SK-N-SH (cell line): ENCODE data around the gene KRTAP1-1. TPM values are rescaled to one million over a fixed set of nuclear protein-coding genes. Genes with fewer than 3 reads are reported as not detected.

Experiments
- CTCF ChIA-PET: fragments of 300-600, 350-600 bp; formaldehyde crosslinking; extraction: SDS; loops from one replicate; lab custom pipeline; 2021; lab: Yijun Ruan, JAX
- POLR2A ChIA-PET: fragments of 350-600 bp; sonication (Branson Sonifier 250); formaldehyde crosslinking; extraction: SDS; loops from one replicate; lab custom pipeline; 2020; ENCODE audit warnings: antibody characterized with exemption, inconsistent platforms; lab: Yijun Ruan, JAX
- DNase-seq: peaks from one replicate; pipeline ENCODE4 v3.0.0; 2012
- H2AFZ ChIP-seq: fragments of 200-600 bp; sonication (generic); 2 replicates; pipeline ENCODE4 v1.8.1; 2016; ENCODE audit warnings: antibody characterized with exemption, mild to moderate bottlenecking, low read depth
- H3F3A ChIP-seq: fragments of 200-600 bp; sonication (generic); replicated peaks from 2 replicates; pipeline ENCODE3; 2016; ENCODE audit warnings: antibody characterized with exemption, mild to moderate bottlenecking; ENCODE audit not compliant: insufficient read depth
- H3K27ac ChIP-seq, 2 experiments: fragments of 200-500 bp in 1 of 2; fragments of 200-600 bp in 1 of 2; sonication (Bioruptor generic) in 1 of 2; sonication (generic), shearing (Covaris generic) in 1 of 2; 2 replicates each; pipeline versions ENCODE4 v1.5.1 to v1.6.1; 2014 to 2016; ENCODE audit warnings: low read depth in 2 of 2, inconsistent platforms in 1 of 2, low read length in 1 of 2, mild to moderate bottlenecking in 1 of 2, mixed read lengths in 1 of 2
- H3K27me3 ChIP-seq: fragments of 200-600 bp; sonication (generic), shearing (Covaris generic); 2 replicates; pipeline ENCODE4 v1.6.1; 2016; ENCODE audit warnings: mixed run types; ENCODE audit not compliant: insufficient read depth
- H3K36me3 ChIP-seq, 2 experiments: fragments of 200-500 bp in 1 of 2; fragments of 200-600 bp in 1 of 2; sonication (Bioruptor generic) in 1 of 2; sonication (generic) in 1 of 2; replicated peaks in 1 of 2; 2 replicates each; pipeline versions ENCODE3 to v1.5.1; 2014 to 2016; ENCODE audit warnings: low read length in 1 of 2, mild to moderate bottlenecking in 1 of 2; ENCODE audit not compliant: insufficient read depth in 2 of 2, control insufficient read depth in 1 of 2
- H3K4me1 ChIP-seq, 2 experiments: fragments of 200-500 bp in 1 of 2; fragments of 200-600 bp in 1 of 2; sonication (Bioruptor generic) in 1 of 2; sonication (generic), shearing (Covaris generic) in 1 of 2; 2 replicates each; pipeline versions ENCODE4 v1.5.1 to v1.6.1; 2014 to 2016; ENCODE audit warnings: low read depth in 1 of 2, low read length in 1 of 2, mixed run types in 1 of 2; ENCODE audit not compliant: insufficient read depth in 2 of 2, control insufficient read depth in 1 of 2
- H3K4me2 ChIP-seq: fragments of 200-600 bp; sonication (generic), shearing (Covaris generic); 2 replicates; pipeline ENCODE4 v1.6.1; 2017; ENCODE audit warnings: mixed run types
- H3K4me3 ChIP-seq, 2 experiments: fragments of 200-500 bp in 1 of 2; fragments of 200-600 bp in 1 of 2; sonication (Bioruptor generic) in 1 of 2; sonication (generic), shearing (Covaris generic) in 1 of 2; 2 replicates each; pipeline versions ENCODE4 v1.5.1 to v1.8.1; 2014 to 2016; ENCODE audit warnings: low read depth in 2 of 2, inconsistent platforms in 1 of 2, low read length in 1 of 2, mild to moderate bottlenecking in 1 of 2, mixed read lengths in 1 of 2, moderate library complexity in 1 of 2
- H3K79me2 ChIP-seq: fragments of 200-600 bp; sonication (generic); 2 replicates; pipeline ENCODE4 v1.8.1; 2017; ENCODE audit warnings: mild to moderate bottlenecking; ENCODE audit not compliant: insufficient read depth
- H3K9ac ChIP-seq: fragments of 200-600 bp; sonication (generic); 2 replicates; pipeline ENCODE4 v1.6.1; 2017; ENCODE audit warnings: mixed run types
- H3K9me2 ChIP-seq: fragments of 200-600 bp; sonication (generic); 2 replicates; pipeline ENCODE4 v1.6.1; 2017; ENCODE audit warnings: mixed run types
- H3K9me3 ChIP-seq: fragments of 200-600 bp; sonication (generic); 2 replicates; pipeline ENCODE4 v1.6.1; 2017; ENCODE audit warnings: mixed run types, mild to moderate bottlenecking, moderate library complexity
- H4K20me1 ChIP-seq: fragments of 200-600 bp; sonication (generic); 2 replicates; pipeline ENCODE4 v1.6.1; 2017; ENCODE audit warnings: mild to moderate bottlenecking, mixed run types; ENCODE audit not compliant: insufficient read depth
- ELF1 ChIP-seq: IDR thresholded peaks from 2 replicates; pipeline ENCODE4 v1.4.0; 2012
- EP300 ChIP-seq, 2 experiments: IDR thresholded peaks; 2 replicates each; pipeline versions ENCODE4 v1.4.0 to v1.6.1; 2012; ENCODE audit warnings: borderline replicate concordance in 1 of 2, low read depth in 1 of 2, low read length in 1 of 2
- FOSL2 ChIP-seq: IDR thresholded peaks from 2 replicates; pipeline ENCODE4 v1.4.0; 2012; ENCODE audit warnings: low read depth, mild to moderate bottlenecking, moderate library complexity, borderline replicate concordance
- FOXM1 ChIP-seq: IDR thresholded peaks from 2 replicates; pipeline ENCODE4 v1.4.0; 2012; ENCODE audit warnings: low read depth, mild to moderate bottlenecking
- GABPA ChIP-seq: IDR thresholded peaks from 2 replicates; pipeline ENCODE4 v1.4.0; 2012; ENCODE audit warnings: low read depth, mild to moderate bottlenecking
- GATA2 ChIP-seq: sonication (generic); formaldehyde crosslinking; IDR thresholded peaks from 2 replicates; pipeline ENCODE4 v1.5.0; 2020; ENCODE audit warnings: mild to moderate bottlenecking, missing genetic modification reagents
- JUND ChIP-seq: IDR thresholded peaks from 2 replicates; pipeline ENCODE4 v1.4.0; 2012
- MAX ChIP-seq: IDR thresholded peaks from 2 replicates; pipeline ENCODE4 v1.4.0; 2012; ENCODE audit warnings: low read depth
- NFIC ChIP-seq: IDR thresholded peaks from 2 replicates; pipeline ENCODE4 v1.4.0; 2012; ENCODE audit warnings: borderline replicate concordance
- PBX3 ChIP-seq: IDR thresholded peaks from 2 replicates; pipeline ENCODE4; 2012
- POLR2AphosphoS5 ChIP-seq: IDR thresholded peaks from 2 replicates; pipeline ENCODE4 v1.6.1; 2012; ENCODE audit warnings: low read depth, low read length
- RFX5 ChIP-seq: IDR thresholded peaks from 2 replicates; pipeline ENCODE4 v1.6.1; 2012; ENCODE audit warnings: mild to moderate bottlenecking, improper control_type of control experiment, low read length
- RXRA ChIP-seq: IDR thresholded peaks from 2 replicates; pipeline ENCODE4 v1.4.0; 2012; ENCODE audit warnings: low read depth, mild to moderate bottlenecking, borderline replicate concordance
- SMC3 ChIP-seq: IDR thresholded peaks from 2 replicates; pipeline ENCODE4 v1.6.1; 2012; ENCODE audit warnings: low read depth, low read length, improper control_type of control experiment
- TAF1 ChIP-seq: IDR thresholded peaks from 2 replicates; pipeline ENCODE4 v1.6.1; 2012; ENCODE audit warnings: low read depth, mild to moderate bottlenecking, low read length, moderate library complexity, borderline replicate concordance
- TCF12 ChIP-seq: IDR thresholded peaks from 2 replicates; pipeline ENCODE4 v1.4.0; 2012
- TEAD4 ChIP-seq: IDR thresholded peaks from 2 replicates; pipeline ENCODE4 v1.4.0; 2012; ENCODE audit warnings: mild to moderate bottlenecking, borderline replicate concordance; ENCODE audit not compliant: insufficient read depth
- YY1 ChIP-seq: IDR thresholded peaks from 2 replicates; pipeline ENCODE4 v1.4.0; 2012; ENCODE audit warnings: low read depth, mild to moderate bottlenecking
- ZBTB33 ChIP-seq: IDR thresholded peaks from 2 replicates; pipeline ENCODE4 v1.4.0; 2012; ENCODE audit warnings: low read depth, borderline replicate concordance
- WGBS: methylation state at CpG from one replicate; pipeline ENCODE4 v1.1.6; 2017; ENCODE audit warnings: low lambda C conversion rate; 5-methylcytosine and 5-hydroxymethylcytosine counted together
- polyA plus RNA-seq, 3 experiments: library from polyadenylated mRNA; depleted of rRNA; stranded (reverse); fragments of >200 nt; gene quantifications; 2 replicates each; pipeline ENCODE4 v1.2.3, GENCODE V29; 2012
- TF ChIP-seq, protein P1 (sequence below): IDR thresholded peaks from 2 replicates; pipeline ENCODE4 v1.4.0; 2012; ENCODE audit warnings: low read depth, borderline replicate concordance

The KRTAP1-1 gene
- polyA plus RNA-seq, 1 of the 3 experiments (the other 2 are of a cell fraction) = not detected

DNA sequence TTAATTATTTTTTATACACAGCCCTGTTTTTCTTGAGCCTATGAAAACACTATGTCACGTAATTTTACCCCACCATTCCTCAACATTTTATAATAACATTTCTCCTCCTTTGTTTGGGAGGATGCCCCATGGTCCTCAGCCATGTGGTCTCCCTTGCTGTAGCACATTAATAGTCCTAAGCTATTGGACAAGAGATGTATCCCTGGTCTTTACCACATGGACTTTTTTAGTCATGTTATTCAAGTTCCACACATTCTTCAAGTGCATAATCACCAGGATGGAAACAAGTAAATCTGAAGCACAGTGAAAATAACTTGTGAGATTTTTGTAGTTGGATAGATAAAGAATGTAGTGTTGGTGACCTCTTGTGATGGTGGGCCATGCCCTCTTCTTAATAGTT, 20.7 kb upstream of the KRTAP1-1 start (continued):
- TF ChIP-seq SMC3 (no peak), FOXM1 (no peak), ELF1 (no peak), TAF1 (no peak), MAX (peak; percentile 97), EP300 (IDR thresholded peaks at IDR 0.05; ENCODE audit: borderline replicate concordance in 1 of 2, low read depth in 1 of 2, low read length in 1 of 2) (peak in 1 of 2 experiments; percentile 49; a peak in 1 of 4 replicates), RFX5 (no peak)
- TF ChIP-seq, protein P1, sequence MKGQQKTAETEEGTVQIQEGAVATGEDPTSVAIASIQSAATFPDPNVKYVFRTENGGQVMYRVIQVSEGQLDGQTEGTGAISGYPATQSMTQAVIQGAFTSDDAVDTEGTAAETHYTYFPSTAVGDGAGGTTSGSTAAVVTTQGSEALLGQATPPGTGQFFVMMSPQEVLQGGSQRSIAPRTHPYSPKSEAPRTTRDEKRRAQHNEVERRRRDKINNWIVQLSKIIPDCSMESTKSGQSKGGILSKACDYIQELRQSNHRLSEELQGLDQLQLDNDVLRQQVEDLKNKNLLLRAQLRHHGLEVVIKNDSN = no peak

DNA sequence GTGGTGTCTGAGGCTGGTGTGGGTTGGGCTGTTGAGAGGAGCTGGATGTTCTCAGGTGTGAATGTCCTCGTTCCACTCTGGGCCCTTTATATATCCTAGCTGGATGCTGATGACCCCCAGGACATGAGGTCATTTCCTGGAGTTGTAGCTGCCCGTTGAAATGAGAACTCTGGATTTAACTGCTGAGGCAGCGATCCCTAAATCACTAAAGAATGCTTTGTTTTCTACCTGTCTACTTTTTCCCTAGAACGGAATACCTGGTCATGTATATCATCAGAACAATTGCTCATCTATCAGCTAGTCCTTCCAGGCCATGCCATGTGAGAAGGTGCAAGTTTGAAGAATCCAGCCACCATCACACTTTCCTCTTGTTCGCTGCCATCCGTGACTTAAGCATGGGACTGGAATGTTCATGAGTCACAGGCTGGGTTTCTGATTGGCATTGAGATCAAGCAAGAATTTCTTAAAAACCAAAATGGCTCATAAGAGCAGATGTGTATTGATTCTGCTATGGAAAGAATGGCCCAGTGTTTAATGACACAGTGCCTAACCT, 18.9 kb upstream of the KRTAP1-1 start, which contains the start of gene KRTAP2-3:
Gene KRTAP2-3 (minus strand): TSS at position 63 of the 553 bp plus-strand sequence. CDS start 64 bp downstream, outside the sequence.
- DNase-seq = no peak
- Histone ChIP-seq H3K79me2 (no peaks in the 10 kb centered on the region), H3K4me2 (peak within 1 kb of the TSS; percentile 51), H3K4me1 (peaks cover 0 to 22% of the 10 kb centered on the region in 2 experiments; a peak in 2 of 4 replicates), H4K20me1 (no peaks in the 10 kb centered on the region), H3K9ac (no peak within 1 kb of the TSS), H3K9me3 (no peaks in the 10 kb centered on the region), H3K27me3 (no peaks in the 10 kb centered on the region), H2AFZ (no peak within 1 kb of the TSS), H3K36me3 (no peaks in the 10 kb centered on the region), H3F3A (peaks cover 30% of the 10 kb centered on the region), H3K4me3 (no peak within 1 kb of the TSS), H3K27ac (peak within 1 kb of the TSS in 1 of 2 experiments; percentile 62; a peak in 3 of 4 replicates), H3K9me2 (no peaks in the 10 kb centered on the region)
- TF ChIP-seq RXRA (peak; percentile 13; the same call in 1 of the 2 replicates), POLR2AphosphoS5 (peak; percentile 27; the same call in 1 of the 2 replicates), FOSL2 (peak; percentile 95), TEAD4 (peak; percentile 94), ZBTB33 (no peak), EP300 (IDR thresholded peaks at IDR 0.05; ENCODE audit: borderline replicate concordance in 1 of 2, low read depth in 1 of 2, low read length in 1 of 2) (peak in 1 of 2 experiments; percentile 76; a peak in 2 of 4 replicates), TCF12 (peak; percentile 87), MAX (peak; percentile 91), GATA2 (CRISPR knock-in tag) (no peak), NFIC (peak; percentile 52; the same call in 1 of the 2 replicates), JUND (peak; percentile 93), RFX5 (no peak), PBX3 (peak; percentile 81), GABPA (no peak), YY1 (peak; percentile 58; the same call in 1 of the 2 replicates)
- ChIA-PET CTCF (no interaction called here), POLR2A (no interaction called here)
- 17% methylated on average over 6 of the region's 6 CpGs for WGBS
